ENCODE results near the gene SLC15A3. TPM values are rescaled to one million over a fixed set of nuclear protein-coding genes. Genes with fewer than 3 reads are reported as not detected.

SLC15A3 gene
- total RNA-seq, 2 experiments from 2014 or later: 12.6 to 41.4 TPM

DNA sequence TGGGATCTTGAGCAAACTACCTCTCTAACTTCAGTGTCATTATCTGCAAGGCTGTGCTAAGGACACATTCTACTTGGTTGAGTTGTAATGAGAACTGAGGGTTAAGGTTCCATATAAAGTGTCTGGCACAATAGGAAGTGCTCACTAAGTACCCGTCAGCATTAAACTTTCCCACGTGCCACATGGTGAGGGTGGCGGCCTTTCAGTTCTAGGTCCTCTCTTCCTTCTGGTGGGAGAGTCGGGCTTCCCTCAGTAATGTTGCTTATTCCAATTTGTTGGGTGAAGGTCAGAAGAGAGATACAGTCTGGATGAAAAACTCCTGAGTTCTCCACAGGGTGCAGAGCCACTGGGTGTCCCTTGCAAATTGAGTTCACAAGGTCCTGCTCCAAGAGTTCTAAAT is 14.9 kb upstream of the SLC15A3 start:
- Histone ChIP-seq H3K27ac (ENCODE audit: low read depth, low read length, poor library complexity, severe bottlenecking) (no peak overlapping the region), H3K4me1 (ENCODE audit: insufficient read depth, low read length, poor library complexity, severe bottlenecking) (no peaks in the 10 kb centered on the region), H3K4me2 (ENCODE audit: low read length) (no peak overlapping the region), H3K9me2 (ENCODE audit: insufficient read depth, low read length) (no peaks in the 10 kb centered on the region), H3K79me2 (ENCODE audit: insufficient read depth, low read depth, low read length) (no peaks in the 10 kb centered on the region), H3K36me3 (ENCODE audit: insufficient read depth, low read length) (no peaks in the 10 kb centered on the region), H4K20me1 (ENCODE audit: insufficient read depth, low read length) (no peaks in the 10 kb centered on the region), H3K9me3 (ENCODE audit: low read length) (0 out of 2 replicates have a peak, but pooled peaks cover 3% of the 10 kb centered on the region), H3K4me3 (ENCODE audit: low read depth, low read length, poor library complexity, severe bottlenecking) (no peak overlapping the region), H2AFZ (ENCODE audit: low read length) (no peak overlapping the region)
- no peak for TF ChIP-seq EZH2phosphoT487 (IDR thresholded peaks at IDR 0.05; ENCODE audit: borderline replicate concordance, low read depth, low read length)
- no peak for TF ChIP-seq CTCF (conservative IDR thresholded peaks at IDR 0.05; ENCODE audit: low read length)
- BruUV-seq (replicated peaks): no TSS peak
- ChIA-PET POLR2A (interaction anchor here (1.1 kb wide), 1 partner anchor 171 kb away, joined by 3 read pairs; no protein-coding TSS in a partner anchor), CTCF (ENCODE audit: unreplicated experiment) (no interaction called here)
- intact Hi-C loops (cut with micrococcal nuclease; ENCODE audit: unreplicated experiment): no loop called here
- DNase-seq (ENCODE audit: low spot score): no peak

DNA sequence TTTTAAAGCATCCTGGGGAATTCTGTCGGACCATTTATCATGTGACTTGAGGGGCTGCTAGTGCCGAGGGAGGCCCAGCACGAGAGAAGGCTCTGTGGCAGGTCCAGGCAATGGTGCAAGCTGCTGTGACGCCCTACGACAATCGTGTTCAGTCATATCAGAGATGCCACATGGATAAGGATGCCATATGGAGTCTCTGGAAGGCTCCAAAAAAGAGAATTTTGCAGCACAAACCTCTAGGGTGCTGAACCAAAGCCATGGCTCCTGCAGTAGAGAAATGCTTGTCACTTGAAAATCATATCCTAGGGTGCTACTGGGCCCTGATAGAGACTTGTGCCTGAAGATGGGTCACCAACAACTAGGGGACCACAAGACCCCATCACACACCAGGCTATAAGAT is 12.8 kb upstream of the SLC15A3 start:
- BruUV-seq (replicated peaks): no TSS peak

More for the DNA sequence above, 12.8 kb upstream of the SLC15A3 start:
- Histone ChIP-seq H3K9me2 (ENCODE audit: insufficient read depth, low read length) (no peaks in the 10 kb centered on the region), H3K4me1 (ENCODE audit: insufficient read depth, low read length, poor library complexity, severe bottlenecking) (no peaks in the 10 kb centered on the region), H2AFZ (ENCODE audit: low read length) (no peak overlapping the region), H3K4me2 (ENCODE audit: low read length) (no peak overlapping the region), H3K9me3 (ENCODE audit: low read length) (0 out of 2 replicates have a peak, but pooled peaks cover 3% of the 10 kb centered on the region), H4K20me1 (ENCODE audit: insufficient read depth, low read length) (no peaks in the 10 kb centered on the region), H3K36me3 (ENCODE audit: insufficient read depth, low read length) (no peaks in the 10 kb centered on the region), H3K4me3 (ENCODE audit: low read depth, low read length, poor library complexity, severe bottlenecking) (no peak overlapping the region), H3K79me2 (ENCODE audit: insufficient read depth, low read depth, low read length) (no peaks in the 10 kb centered on the region), H3K27ac (ENCODE audit: low read depth, low read length, poor library complexity, severe bottlenecking) (no peak overlapping the region)
- DNase-seq (ENCODE audit: low spot score): no peak
- intact Hi-C loops (cut with micrococcal nuclease; ENCODE audit: unreplicated experiment): no loop called here
- TF ChIP-seq CTCF (conservative IDR thresholded peaks at IDR 0.05; ENCODE audit: low read length): no peak
- no peak for TF ChIP-seq EZH2phosphoT487 (IDR thresholded peaks at IDR 0.05; ENCODE audit: borderline replicate concordance, low read depth, low read length)
- POLR2A ChIA-PET: interaction anchor here (0.6 kb wide), 1 partner anchor 148 kb away, joined by 3 read pairs; no protein-coding TSS in a partner anchor
- CTCF ChIA-PET (ENCODE audit: unreplicated experiment): no interaction called here

Data from OCI-LY7 (cell line).